Right atrium auricular region (tissue), 2 donors: ENCODE data around the gene SPRED2. TPM values are rescaled to one million over a fixed set of nuclear protein-coding genes. Genes with fewer than 3 reads are reported as not detected.

Source experiments
- DNase-seq: peaks from one replicate; pipeline ENCODE4 v3.0.0-alpha.2; 2019; ENCODE audit warnings: low spot score
- H3K27ac ChIP-seq, 2 donors: fragments of 200-600 bp; sonication (generic); 1 replicate in 1 of 2; 2 replicates in 1 of 2; pipeline ENCODE4 v1.5.1; 2016 to 2019
- H3K27me3 ChIP-seq, 2 donors: fragments of 200-600 bp; sonication (generic); one replicate each; pipeline versions ENCODE4 v1.5.1 to v1.6.0; 2017 to 2019
- H3K36me3 ChIP-seq: fragments of 200-600 bp; sonication (generic); one replicate; pipeline ENCODE4 v1.5.1; 2016
- H3K4me1 ChIP-seq, 2 donors: fragments of 200-600 bp; sonication (generic); one replicate each; pipeline versions ENCODE4 v1.5.1 to v1.6.0; 2017 to 2019
- H3K4me3 ChIP-seq, 2 donors: fragments of 200-600 bp; sonication (generic); 1 replicate in 1 of 2; 2 replicates in 1 of 2; pipeline ENCODE4 v1.5.1; 2017 to 2019; ENCODE audit warnings: mild to moderate bottlenecking in 1 of 2, moderate library complexity in 1 of 2
- H3K9me3 ChIP-seq, 2 donors: fragments of 200-600 bp; sonication (generic); one replicate each; pipeline ENCODE4 v1.5.1; 2019
- CTCF ChIP-seq, 2 donors: fragments of 200-600 bp; sonication (generic); IDR thresholded peaks; one replicate each; pipeline ENCODE4 v1.5.1; 2019; ENCODE audit warnings: antibody characterized with exemption in 2 of 2
- total RNA-seq, 2 donors: library from RNA; depleted of rRNA; stranded (reverse); fragments of >200 nt; gene quantifications; one replicate each; pipeline ENCODE4 v1.1.0, GENCODE V29; 2016

The SPRED2 gene
- total RNA-seq, 2 donors from 2014 or later: 14.7 to 17.3 TPM

- no peak for TF ChIP-seq CTCF (IDR thresholded peaks at IDR 0.05)
- Histone ChIP-seq H3K27ac (no peak overlapping the region), H3K27me3 (no peaks in the 10 kb centered on the region), H3K9me3 (no peaks in the 10 kb centered on the region), H3K36me3 (no peaks in the 10 kb centered on the region), H3K4me1 (peaks cover 0 to 35% of the 10 kb centered on the region in 2 donors), H3K4me3 (no peak overlapping the region)
- no peak for DNase-seq
Measured at GRCh38 chr2:65296971-65297370, 135.4 kb downstream of the SPRED2 start.

- no peaks in the 10 kb centered on the region for H3K9me3 ChIP-seq
- no peak overlapping the region for H3K27ac ChIP-seq
Measured at GRCh38 chr2:65294701-65295100, 137.7 kb downstream of the SPRED2 start.

GRCh38 chr2:65294136-65294535, 138.3 kb downstream of the SPRED2 start:
- H3K9me3 ChIP-seq: no peaks in the 10 kb centered on the region
- H3K27ac ChIP-seq: no peak overlapping the region
- H3K4me3 ChIP-seq: no peak overlapping the region
- peaks cover 0 to 9% of the 10 kb centered on the region in 2 donors for H3K4me1 ChIP-seq
- no peak for DNase-seq
- TF ChIP-seq CTCF (IDR thresholded peaks at IDR 0.05): no peak
- no peaks in the 10 kb centered on the region for H3K27me3 ChIP-seq
- H3K36me3 ChIP-seq: no peaks in the 10 kb centered on the region

More at GRCh38 chr2:65294701-65295100, 137.7 kb downstream of the SPRED2 start:
- H3K27me3 ChIP-seq: no peaks in the 10 kb centered on the region
- TF ChIP-seq CTCF (IDR thresholded peaks at IDR 0.05): no peak
- no peak overlapping the region for H3K4me3 ChIP-seq
- DNase-seq: no peak
- peaks cover 0 to 14% of the 10 kb centered on the region in 2 donors for H3K4me1 ChIP-seq
- no peaks in the 10 kb centered on the region for H3K36me3 ChIP-seq

GRCh38 chr2:65293376-65293775, 139.0 kb downstream of the SPRED2 start:
- no peak for DNase-seq
- H3K27ac ChIP-seq: no peak overlapping the region
- no peak for TF ChIP-seq CTCF (IDR thresholded peaks at IDR 0.05)

GRCh38 chr2:65292461-65293011, 139.9 kb downstream of the SPRED2 start:
- Histone ChIP-seq H3K4me3 (no peak overlapping the region), H3K36me3 (no peaks in the 10 kb centered on the region), H3K4me1 (peaks cover 0 to 9% of the 10 kb centered on the region in 2 donors), H3K27ac (no peak overlapping the region), H3K9me3 (no peaks in the 10 kb centered on the region), H3K27me3 (no peaks in the 10 kb centered on the region)
- DNase-seq: no peak
- no peak for TF ChIP-seq CTCF (IDR thresholded peaks at IDR 0.05)

More at GRCh38 chr2:65293376-65293775, 139.0 kb downstream of the SPRED2 start:
- Histone ChIP-seq H3K4me3 (no peak overlapping the region), H3K4me1 (peaks cover 0 to 9% of the 10 kb centered on the region in 2 donors), H3K36me3 (no peaks in the 10 kb centered on the region), H3K9me3 (no peaks in the 10 kb centered on the region), H3K27me3 (no peaks in the 10 kb centered on the region)

GRCh38 chr2:65292106-65292400, 140.3 kb downstream of the SPRED2 start:
- no peak overlapping the region for H3K4me3 ChIP-seq
- no peak for TF ChIP-seq CTCF (IDR thresholded peaks at IDR 0.05)
- H3K36me3 ChIP-seq: no peaks in the 10 kb centered on the region
- no peaks in the 10 kb centered on the region for H3K27me3 ChIP-seq
- peaks cover 0 to 9% of the 10 kb centered on the region in 2 donors for H3K4me1 ChIP-seq
- H3K9me3 ChIP-seq: no peaks in the 10 kb centered on the region
- no peak overlapping the region for H3K27ac ChIP-seq
- DNase-seq: no peak
